ENCODE data around the gene TFCP2.

The TFCP2 gene

GRCh38 chr12:51065530-51065929, 107.4 kb downstream of the TFCP2 start:
- H3K36me3 ChIP-seq (ENCODE audit: insufficient read depth, low read length) = peaks cover 81% of the 10 kb centered on the region; the same call in 1 of the 2 replicates
- H3K4me3 ChIP-seq (ENCODE audit: low read length, poor library complexity, severe bottlenecking) = no peak overlapping the region
- no peaks in the 10 kb centered on the region for H3K9me3 ChIP-seq (ENCODE audit: insufficient read depth, low read depth, low read length)
- no peaks in the 10 kb centered on the region for H3K4me1 ChIP-seq (ENCODE audit: insufficient read depth, low read length, poor library complexity, severe bottlenecking)
- H3K9me2 ChIP-seq (replicated peaks; ENCODE audit: low read depth, low read length) = no peaks in the 10 kb centered on the region
- H3K27me3 ChIP-seq (ENCODE audit: insufficient read depth, low read length, poor library complexity, severe bottlenecking) = no peaks in the 10 kb centered on the region
- H4K20me1 ChIP-seq (ENCODE audit: insufficient read depth, low read length, poor library complexity, severe bottlenecking) = no peaks in the 10 kb centered on the region
- no peaks in the 10 kb centered on the region for H3K79me2 ChIP-seq (ENCODE audit: insufficient read depth, low read length)
- no peaks in the 10 kb centered on the region for H3F3A ChIP-seq (ENCODE audit: low read depth)
- H3K4me2 ChIP-seq (ENCODE audit: low read depth, low read length, poor library complexity, severe bottlenecking) = no peak overlapping the region
- no peak overlapping the region for H3K9ac ChIP-seq (ENCODE audit: low read depth, low read length, poor library complexity, severe bottlenecking)
- H2AFZ ChIP-seq (ENCODE audit: low read length) = no peak overlapping the region
- no peak for TF ChIP-seq CTCF (conservative IDR thresholded peaks at IDR 0.05; ENCODE audit: low read length)
- TF ChIP-seq EZH2phosphoT487 (IDR thresholded peaks at IDR 0.05; ENCODE audit: borderline replicate concordance) = no peak

- Histone ChIP-seq H2AFZ (ENCODE audit: low read length) (no peak overlapping the region), H3K4me3 (ENCODE audit: low read length, poor library complexity, severe bottlenecking) (no peak overlapping the region), H3K4me2 (ENCODE audit: low read depth, low read length, poor library complexity, severe bottlenecking) (no peak overlapping the region), H3K9me2 (replicated peaks; ENCODE audit: low read depth, low read length) (no peaks in the 10 kb centered on the region), H3F3A (ENCODE audit: low read depth) (no peaks in the 10 kb centered on the region), H3K9ac (ENCODE audit: low read depth, low read length, poor library complexity, severe bottlenecking) (no peak overlapping the region), H3K27me3 (ENCODE audit: insufficient read depth, low read length, poor library complexity, severe bottlenecking) (no peaks in the 10 kb centered on the region), H4K20me1 (ENCODE audit: insufficient read depth, low read length, poor library complexity, severe bottlenecking) (no peaks in the 10 kb centered on the region), H3K4me1 (ENCODE audit: insufficient read depth, low read length, poor library complexity, severe bottlenecking) (no peaks in the 10 kb centered on the region), H3K79me2 (ENCODE audit: insufficient read depth, low read length) (no peaks in the 10 kb centered on the region), H3K36me3 (ENCODE audit: insufficient read depth, low read length) (peaks cover 86% of the 10 kb centered on the region; the same call in 1 of the 2 replicates), H3K9me3 (ENCODE audit: insufficient read depth, low read depth, low read length) (no peaks in the 10 kb centered on the region)
- TF ChIP-seq EZH2phosphoT487 (IDR thresholded peaks at IDR 0.05; ENCODE audit: borderline replicate concordance) (no peak), CTCF (conservative IDR thresholded peaks at IDR 0.05; ENCODE audit: low read length) (no peak)
Measured at GRCh38 chr12:51062631-51063397, 110.1 kb downstream of the TFCP2 start.

GRCh38 chr12:51059086-51059485, 113.8 kb downstream of the TFCP2 start:
- no peaks in the 10 kb centered on the region for H3F3A ChIP-seq (ENCODE audit: low read depth)
- H2AFZ ChIP-seq (ENCODE audit: low read length) = no peak overlapping the region
- no peak overlapping the region for H3K9ac ChIP-seq (ENCODE audit: low read depth, low read length, poor library complexity, severe bottlenecking)
- H3K4me1 ChIP-seq (ENCODE audit: insufficient read depth, low read length, poor library complexity, severe bottlenecking) = no peaks in the 10 kb centered on the region
- no peak overlapping the region for H3K4me3 ChIP-seq (ENCODE audit: low read length, poor library complexity, severe bottlenecking)
- H3K79me2 ChIP-seq (ENCODE audit: insufficient read depth, low read length) = no peaks in the 10 kb centered on the region
- TF ChIP-seq CTCF (conservative IDR thresholded peaks at IDR 0.05; ENCODE audit: low read length) (no peak), EZH2phosphoT487 (IDR thresholded peaks at IDR 0.05; ENCODE audit: borderline replicate concordance) (no peak)
- H3K36me3 ChIP-seq (ENCODE audit: insufficient read depth, low read length) = peaks cover 72% of the 10 kb centered on the region; the same call in 1 of the 2 replicates
- no peak overlapping the region for H3K4me2 ChIP-seq (ENCODE audit: low read depth, low read length, poor library complexity, severe bottlenecking)
- no peaks in the 10 kb centered on the region for H4K20me1 ChIP-seq (ENCODE audit: insufficient read depth, low read length, poor library complexity, severe bottlenecking)
- H3K9me3 ChIP-seq (ENCODE audit: insufficient read depth, low read depth, low read length) = no peaks in the 10 kb centered on the region
- H3K9me2 ChIP-seq (replicated peaks; ENCODE audit: low read depth, low read length) = no peaks in the 10 kb centered on the region
- no peaks in the 10 kb centered on the region for H3K27me3 ChIP-seq (ENCODE audit: insufficient read depth, low read length, poor library complexity, severe bottlenecking)

All from Loucy (cell line).